PC-9 (cell line): ENCODE results near the gene CEP44. TPM values are rescaled to one million over a fixed set of nuclear protein-coding genes. Genes with fewer than 3 reads are reported as not detected.

Experiments used
- BruUV-seq: library from RNA; stranded (reverse); fragments of 400-500 nt; replicated peaks from 2 replicates; lab custom pipeline; 2021; lab: Mats Ljungman, UMichigan
- CTCF ChIA-PET: fragments of 300-600 bp; sonication (Branson Sonifier 250); formaldehyde crosslinking; loops from one replicate; lab custom pipeline; 2022; ENCODE audit warnings: antibody characterized with exemption; lab: Charles Lee
- POLR2A ChIA-PET: fragments of 300-600 bp; sonication (Branson Sonifier 250); formaldehyde crosslinking; loops from one replicate; lab custom pipeline; 2022; ENCODE audit warnings: antibody characterized with exemption; ENCODE audit not compliant: unreplicated experiment; lab: Charles Lee
- DNase-seq, 2 experiments: peaks; one replicate each; pipeline versions ENCODE4 v3.0.0 to v3.0.0-alpha.2; 2015 to 2022; ENCODE audit warnings: mixed read lengths in 1 of 2
- H2AFZ ChIP-seq: fragments of 200-600 bp; sonication (generic); 2 replicates; pipeline ENCODE4 v1.8.1; 2017; ENCODE audit warnings: antibody characterized with exemption
- H3F3A ChIP-seq: fragments of 200-600 bp; sonication (generic); 2 replicates; pipeline ENCODE4 v1.8.1; 2017; ENCODE audit warnings: antibody characterized with exemption, mild to moderate bottlenecking, low read depth; ENCODE audit not compliant: insufficient read depth
- H3K27ac ChIP-seq: fragments of 200-600 bp; sonication (generic); 2 replicates; pipeline ENCODE4 v1.6.1; 2016; ENCODE audit warnings: mixed run types
- H3K27me3 ChIP-seq: fragments of 200-600 bp; sonication (generic); 2 replicates; pipeline ENCODE4 v1.6.1; 2016; ENCODE audit warnings: low read depth, mixed run types; ENCODE audit not compliant: insufficient read depth
- H3K36me3 ChIP-seq: fragments of 200-600 bp; sonication (generic); 2 replicates; pipeline ENCODE4 v1.6.1; 2016; ENCODE audit warnings: low read depth, mixed run types
- H3K4me1 ChIP-seq: fragments of 200-600 bp; sonication (generic); replicated peaks from 2 replicates; pipeline ENCODE4 v1.6.1; 2016; ENCODE audit warnings: mixed run types; ENCODE audit not compliant: insufficient read depth
- H3K4me2 ChIP-seq: fragments of 200-600 bp; sonication (generic); 2 replicates; pipeline ENCODE4 v1.6.1; 2017; ENCODE audit warnings: mixed run types
- H3K4me3 ChIP-seq: fragments of 200-600 bp; sonication (generic); 2 replicates; pipeline ENCODE4 v1.6.1; 2016; ENCODE audit warnings: mixed run types
- H3K79me2 ChIP-seq: fragments of 200-600 bp; sonication (generic); 2 replicates; pipeline ENCODE4 v1.6.1; 2017; ENCODE audit warnings: low read depth, mixed run types
- H3K9me2 ChIP-seq: fragments of 200-600 bp; sonication (generic); 2 replicates; pipeline ENCODE4 v1.8.1; 2017; ENCODE audit warnings: mild to moderate bottlenecking; ENCODE audit not compliant: insufficient read depth
- H3K9me3 ChIP-seq: fragments of 200-600 bp; sonication (generic); 2 replicates; pipeline ENCODE4 v1.8.1; 2016; ENCODE audit warnings: low read depth; ENCODE audit not compliant: insufficient read depth
- H4K20me1 ChIP-seq: fragments of 200-600 bp; sonication (generic); 2 replicates; pipeline ENCODE4 v1.8.1; 2017; ENCODE audit not compliant: insufficient read depth
- EZH2 ChIP-seq: fragments of 200-600 bp; sonication (generic); IDR thresholded peaks from 2 replicates; pipeline ENCODE4 v1.8.0; 2017; ENCODE audit warnings: antibody characterized with exemption, low read depth
- intact Hi-C: fragments of 100-400 bp; cut with micrococcal nuclease; formaldehyde crosslinking; loops from one replicate; pipeline ENCODE4 v1.10.0; 2022; ENCODE audit not compliant: unreplicated experiment
- total RNA-seq: library from RNA; stranded (reverse); gene quantifications from 2 replicates; pipeline ENCODE4 v1.2.3, GENCODE V29; 2021
- TF ChIP-seq, protein P1 (sequence below): fragments of 200-600 bp; sonication (generic); conservative IDR thresholded peaks from 2 replicates; pipeline ENCODE4 v1.6.1; 2017; ENCODE audit warnings: mixed run types, antibody characterized with exemption, mild to moderate bottlenecking, moderate library complexity

CEP44 gene
- total RNA-seq, 1 experiment from 2014 or later = 22.4 TPM

DNA sequence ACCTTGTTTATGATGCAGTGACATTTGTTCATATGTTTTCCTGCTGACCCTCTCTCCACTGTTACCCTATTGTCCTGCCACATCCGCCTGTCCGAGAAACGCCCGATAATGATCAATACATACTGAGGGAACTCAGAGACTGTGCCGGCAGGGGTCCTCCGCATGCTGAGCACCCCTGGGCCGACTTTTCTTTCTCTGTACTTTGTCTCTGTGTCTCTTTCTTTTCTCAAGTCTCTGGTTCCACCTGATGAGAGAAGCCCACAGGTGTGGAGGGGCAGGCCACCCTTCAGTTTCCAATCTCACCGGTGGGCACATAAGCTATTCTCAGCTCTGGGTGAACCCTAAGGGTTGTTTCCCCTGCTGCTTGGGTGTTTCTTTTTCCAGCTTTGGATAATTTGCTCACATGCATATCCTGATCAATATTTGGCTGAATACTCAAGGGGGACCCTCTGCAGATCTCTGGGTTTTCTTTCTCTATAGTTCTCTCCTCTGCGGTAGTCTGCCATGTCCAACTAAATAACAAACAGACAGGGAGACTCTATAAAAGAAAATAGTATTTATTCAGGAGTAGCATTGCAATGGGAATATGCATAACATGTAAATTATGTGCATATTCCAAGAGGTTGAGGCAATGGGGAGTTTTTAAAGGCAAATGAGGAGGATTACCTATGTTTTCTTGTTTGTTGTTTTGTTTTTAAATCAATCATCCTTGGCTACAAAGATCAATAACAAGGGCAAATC is 97.2 kb downstream of the CEP44 start:
- H3K4me1 ChIP-seq = no peaks in the 10 kb centered on the region
- no peak for DNase-seq
- no peaks in the 10 kb centered on the region for H3K9me2 ChIP-seq
- ChIA-PET POLR2A (no interaction called here), CTCF (no interaction called here)
- no peak for TF ChIP-seq EZH2
- TF ChIP-seq, protein P1, sequence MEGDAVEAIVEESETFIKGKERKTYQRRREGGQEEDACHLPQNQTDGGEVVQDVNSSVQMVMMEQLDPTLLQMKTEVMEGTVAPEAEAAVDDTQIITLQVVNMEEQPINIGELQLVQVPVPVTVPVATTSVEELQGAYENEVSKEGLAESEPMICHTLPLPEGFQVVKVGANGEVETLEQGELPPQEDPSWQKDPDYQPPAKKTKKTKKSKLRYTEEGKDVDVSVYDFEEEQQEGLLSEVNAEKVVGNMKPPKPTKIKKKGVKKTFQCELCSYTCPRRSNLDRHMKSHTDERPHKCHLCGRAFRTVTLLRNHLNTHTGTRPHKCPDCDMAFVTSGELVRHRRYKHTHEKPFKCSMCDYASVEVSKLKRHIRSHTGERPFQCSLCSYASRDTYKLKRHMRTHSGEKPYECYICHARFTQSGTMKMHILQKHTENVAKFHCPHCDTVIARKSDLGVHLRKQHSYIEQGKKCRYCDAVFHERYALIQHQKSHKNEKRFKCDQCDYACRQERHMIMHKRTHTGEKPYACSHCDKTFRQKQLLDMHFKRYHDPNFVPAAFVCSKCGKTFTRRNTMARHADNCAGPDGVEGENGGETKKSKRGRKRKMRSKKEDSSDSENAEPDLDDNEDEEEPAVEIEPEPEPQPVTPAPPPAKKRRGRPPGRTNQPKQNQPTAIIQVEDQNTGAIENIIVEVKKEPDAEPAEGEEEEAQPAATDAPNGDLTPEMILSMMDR = no peak
- no peaks in the 10 kb centered on the region for H3K36me3 ChIP-seq
- H3K27ac ChIP-seq = no peak overlapping the region
- intact Hi-C loops = no loop called here
- no peaks in the 10 kb centered on the region for H3K9me3 ChIP-seq
- H2AFZ ChIP-seq = no peak overlapping the region
- no peaks in the 10 kb centered on the region for H3F3A ChIP-seq
- no peaks in the 10 kb centered on the region for H4K20me1 ChIP-seq
- H3K79me2 ChIP-seq = no peaks in the 10 kb centered on the region
- no peak overlapping the region for H3K4me3 ChIP-seq
- no peaks in the 10 kb centered on the region for H3K27me3 ChIP-seq
- H3K4me2 ChIP-seq = no peak overlapping the region
- BruUV-seq = no TSS peak

DNA sequence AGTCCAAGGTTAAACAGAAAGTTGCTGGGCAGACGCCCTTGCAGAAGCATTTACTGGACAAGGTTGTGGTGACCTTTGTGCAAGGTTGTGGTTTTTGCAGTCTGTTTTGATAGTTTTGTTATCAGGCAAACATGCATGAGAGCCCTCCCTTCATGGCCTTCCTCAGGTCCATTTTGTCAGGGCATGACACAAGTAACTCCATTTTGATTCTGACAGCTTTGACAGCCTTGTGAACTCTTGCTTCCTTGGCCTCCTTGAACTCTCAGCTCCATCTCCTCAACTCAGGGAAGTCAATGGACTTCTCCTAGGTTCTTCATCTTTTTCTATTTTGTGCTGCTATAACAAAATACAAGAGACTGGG is 97.7 kb downstream of the CEP44 start:
- no peak overlapping the region for H3K4me2 ChIP-seq
- CTCF ChIA-PET = no interaction called here
- BruUV-seq = no TSS peak

More for the DNA sequence above, 97.7 kb downstream of the CEP44 start:
- Histone ChIP-seq H3K27ac (no peak overlapping the region), H3K9me3 (no peaks in the 10 kb centered on the region), H3K36me3 (no peaks in the 10 kb centered on the region), H3K4me1 (no peaks in the 10 kb centered on the region), H2AFZ (no peak overlapping the region), H3K79me2 (no peaks in the 10 kb centered on the region), H3K9me2 (no peaks in the 10 kb centered on the region), H4K20me1 (no peaks in the 10 kb centered on the region), H3K27me3 (no peaks in the 10 kb centered on the region), H3F3A (no peaks in the 10 kb centered on the region), H3K4me3 (no peak overlapping the region)
- POLR2A ChIA-PET = no interaction called here
- TF ChIP-seq, protein P1 = no peak
- no peak for TF ChIP-seq EZH2
- intact Hi-C loops = no loop called here
- DNase-seq = no peak

Other genes starting within 250 kb of the CEP44 start
- 11.6 and 16.7 TPM in 2 replicates for gene FBXO8, start 244 bp upstream of the CEP44 start, total RNA-seq
- gene HPGD, start 238.6 kb downstream of the CEP44 start, total RNA-seq = 0.96 and 1.7 TPM in 2 replicates